Epithelial cell of proximal tubule (primary cell): Measurements from ENCODE around the gene SDK1. TPM values are rescaled to one million over a fixed set of nuclear protein-coding genes. Genes with fewer than 3 reads are reported as not detected.

ENCODE experiments used
- DNase-seq: peaks from one replicate; pipeline ENCODE4 v3.0.0-alpha.2; 2011; ENCODE audit warnings: low read depth
- H3K4me3 ChIP-seq: 2 replicates; pipeline ENCODE4 v1.5.1; 2011; ENCODE audit warnings: low read depth, mild to moderate bottlenecking, low read length
- total RNA-seq: library from RNA; depleted of rRNA; stranded (reverse); fragments of >200 nt; gene quantifications from 2 replicates; pipeline ENCODE4 v1.2.3, GENCODE V29; 2015
- TF ChIP-seq, protein P1 (sequence below): conservative IDR thresholded peaks from 2 replicates; pipeline ENCODE4 v1.5.1; 2012; ENCODE audit warnings: low read depth, mild to moderate bottlenecking, low read length

SDK1 gene
- total RNA-seq, 1 donor from 2014 or later = 0.75 TPM

DNA sequence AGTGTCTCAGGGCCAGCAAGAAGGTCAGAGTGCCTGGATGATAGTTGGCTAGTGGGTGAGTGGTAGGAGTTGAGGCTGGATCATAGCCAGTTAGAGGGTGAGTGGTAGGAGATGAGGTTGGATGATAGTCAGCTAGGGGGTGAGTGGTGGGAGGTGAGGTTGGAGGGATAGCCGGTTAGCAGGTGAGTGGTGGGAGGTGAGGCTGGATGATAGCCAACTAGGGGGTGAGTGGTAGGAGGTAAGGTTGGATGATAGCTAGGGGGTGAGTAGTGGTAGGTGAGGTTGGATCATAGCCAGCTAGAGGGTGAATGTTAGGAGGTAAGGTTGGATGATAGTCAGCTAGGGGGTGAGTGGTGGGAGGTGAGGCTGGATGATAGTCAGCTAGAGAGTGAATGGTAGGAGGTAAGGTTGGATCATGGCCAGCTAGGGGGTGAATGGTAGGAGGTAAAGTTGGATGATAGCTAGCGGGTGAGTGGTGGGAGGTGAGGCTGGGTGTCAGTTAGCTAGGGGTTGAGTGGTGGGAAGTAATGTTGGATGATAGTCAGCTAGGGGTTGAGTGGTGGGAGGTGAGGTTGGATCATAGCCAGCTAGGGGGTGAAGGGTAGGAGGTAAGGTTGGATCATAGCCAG, 226.6 kb downstream of the SDK1 start:
- TF ChIP-seq, protein P1, sequence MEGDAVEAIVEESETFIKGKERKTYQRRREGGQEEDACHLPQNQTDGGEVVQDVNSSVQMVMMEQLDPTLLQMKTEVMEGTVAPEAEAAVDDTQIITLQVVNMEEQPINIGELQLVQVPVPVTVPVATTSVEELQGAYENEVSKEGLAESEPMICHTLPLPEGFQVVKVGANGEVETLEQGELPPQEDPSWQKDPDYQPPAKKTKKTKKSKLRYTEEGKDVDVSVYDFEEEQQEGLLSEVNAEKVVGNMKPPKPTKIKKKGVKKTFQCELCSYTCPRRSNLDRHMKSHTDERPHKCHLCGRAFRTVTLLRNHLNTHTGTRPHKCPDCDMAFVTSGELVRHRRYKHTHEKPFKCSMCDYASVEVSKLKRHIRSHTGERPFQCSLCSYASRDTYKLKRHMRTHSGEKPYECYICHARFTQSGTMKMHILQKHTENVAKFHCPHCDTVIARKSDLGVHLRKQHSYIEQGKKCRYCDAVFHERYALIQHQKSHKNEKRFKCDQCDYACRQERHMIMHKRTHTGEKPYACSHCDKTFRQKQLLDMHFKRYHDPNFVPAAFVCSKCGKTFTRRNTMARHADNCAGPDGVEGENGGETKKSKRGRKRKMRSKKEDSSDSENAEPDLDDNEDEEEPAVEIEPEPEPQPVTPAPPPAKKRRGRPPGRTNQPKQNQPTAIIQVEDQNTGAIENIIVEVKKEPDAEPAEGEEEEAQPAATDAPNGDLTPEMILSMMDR = no peak
- DNase-seq = no peak
- no peak overlapping the region for H3K4me3 ChIP-seq

DNA sequence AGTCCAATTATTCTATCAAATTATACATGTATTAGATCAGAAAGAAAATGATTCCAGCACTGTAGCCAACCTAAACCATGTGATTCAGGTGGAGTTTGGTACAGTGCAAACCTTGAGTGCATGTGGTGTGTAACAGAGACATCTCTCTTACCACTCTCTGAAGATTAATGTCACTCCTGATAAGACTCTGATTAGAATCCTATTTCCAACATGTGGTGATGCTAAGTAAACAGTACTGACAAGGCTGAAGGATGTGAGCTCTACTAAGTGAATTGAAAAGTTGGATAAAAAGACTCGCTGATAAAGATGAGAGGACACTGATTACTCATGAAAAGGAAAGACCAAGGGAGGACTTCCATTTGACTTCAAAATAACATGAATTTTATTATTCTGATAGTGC, 232.0 kb downstream of the SDK1 start:
- no peak for DNase-seq
- no peak overlapping the region for H3K4me3 ChIP-seq
- TF ChIP-seq, protein P1 = no peak

DNA sequence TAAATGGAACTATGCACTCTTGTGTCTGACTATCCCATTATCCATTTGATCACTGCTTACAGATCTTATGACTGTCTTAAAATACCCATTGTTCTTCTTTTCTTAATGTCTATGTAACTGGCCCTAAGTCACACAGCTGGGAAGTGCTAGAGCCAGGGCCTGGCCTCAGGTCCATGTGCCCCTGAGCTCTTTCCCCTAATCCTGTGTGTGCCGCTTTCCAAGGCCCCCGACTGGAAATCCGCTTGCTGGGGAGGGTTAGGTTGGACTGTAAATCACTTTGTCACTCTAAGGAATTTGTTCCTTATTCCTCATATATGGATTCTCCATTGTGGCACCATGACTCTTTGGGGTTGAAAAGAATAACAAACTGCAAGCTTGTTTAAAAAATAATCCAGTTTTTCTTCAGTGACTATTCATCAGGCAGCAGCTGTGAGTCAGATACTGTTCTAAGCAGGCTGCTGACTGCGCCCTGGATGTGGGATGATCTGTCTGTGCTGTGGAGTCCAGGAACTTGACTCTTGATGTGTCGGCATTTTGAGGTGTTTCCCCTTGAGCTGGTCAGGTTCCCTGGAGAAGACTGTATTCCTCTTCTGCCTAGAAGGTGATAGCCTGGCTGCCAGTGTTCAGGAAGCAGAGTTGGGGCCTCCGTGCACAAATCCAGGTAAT, 236.3 kb downstream of the SDK1 start:
- TF ChIP-seq, protein P1 = no peak
- no peak for DNase-seq

DNA sequence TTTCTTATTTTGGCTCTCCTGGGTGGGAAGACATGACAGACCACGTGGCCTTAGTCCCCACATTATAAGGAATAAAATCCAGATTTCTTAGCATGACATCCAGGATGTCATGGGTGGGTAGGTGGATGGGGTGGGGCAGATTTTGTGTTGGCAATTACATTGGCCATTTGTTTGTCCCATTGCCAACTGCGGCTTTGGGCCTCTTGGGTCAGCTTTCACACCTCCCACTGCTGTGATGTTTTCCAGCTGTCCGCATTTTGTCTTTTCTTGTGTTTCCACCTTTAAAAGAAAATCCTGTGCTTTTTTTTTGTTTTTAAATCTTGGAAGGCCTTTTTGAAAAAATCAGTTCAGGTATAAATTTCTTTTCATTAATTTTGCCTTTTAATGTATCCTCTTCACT, 237.0 kb downstream of the SDK1 start:
- DNase-seq = no peak
- TF ChIP-seq, protein P1 = no peak
- no peak overlapping the region for H3K4me3 ChIP-seq

More for the DNA sequence above, 236.3 kb downstream of the SDK1 start:
- H3K4me3 ChIP-seq = no peak overlapping the region

DNA sequence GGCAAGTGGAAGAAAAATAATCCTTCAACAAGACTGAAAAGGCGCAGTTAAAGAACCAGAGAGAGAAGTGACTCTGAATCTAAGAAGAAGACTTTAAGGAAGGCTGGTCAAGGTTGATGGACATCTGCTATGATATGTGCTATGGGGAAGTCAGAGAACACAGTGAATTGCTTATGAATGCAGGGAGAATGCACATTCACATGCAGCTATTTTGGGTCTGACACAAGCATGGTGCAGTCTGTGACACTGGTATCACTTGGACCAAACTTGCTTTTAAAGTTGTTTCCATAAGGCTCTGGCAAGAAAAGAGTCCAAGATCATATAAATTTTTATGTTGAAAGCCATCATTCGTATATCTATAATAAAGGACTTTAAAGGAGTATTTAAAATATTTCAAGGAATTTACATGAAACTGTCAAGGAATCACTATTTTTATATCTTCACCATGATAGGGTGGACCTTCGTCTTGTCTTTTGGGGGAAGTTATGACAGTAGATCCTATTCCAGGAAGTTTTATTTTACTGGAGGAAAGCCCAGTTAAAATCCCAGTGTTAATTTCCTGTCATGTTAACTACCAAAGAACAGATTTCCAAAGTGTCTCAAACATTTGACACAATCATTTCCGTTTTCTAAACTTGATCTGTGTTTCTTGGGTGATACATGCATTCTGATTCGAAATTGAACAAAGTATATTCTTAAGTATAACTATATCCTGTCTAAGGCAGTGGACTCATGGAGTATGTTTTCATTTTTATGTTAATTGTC, 239.6 kb downstream of the SDK1 start:
- TF ChIP-seq, protein P1 = no peak
- DNase-seq = no peak
- no peak overlapping the region for H3K4me3 ChIP-seq

DNA sequence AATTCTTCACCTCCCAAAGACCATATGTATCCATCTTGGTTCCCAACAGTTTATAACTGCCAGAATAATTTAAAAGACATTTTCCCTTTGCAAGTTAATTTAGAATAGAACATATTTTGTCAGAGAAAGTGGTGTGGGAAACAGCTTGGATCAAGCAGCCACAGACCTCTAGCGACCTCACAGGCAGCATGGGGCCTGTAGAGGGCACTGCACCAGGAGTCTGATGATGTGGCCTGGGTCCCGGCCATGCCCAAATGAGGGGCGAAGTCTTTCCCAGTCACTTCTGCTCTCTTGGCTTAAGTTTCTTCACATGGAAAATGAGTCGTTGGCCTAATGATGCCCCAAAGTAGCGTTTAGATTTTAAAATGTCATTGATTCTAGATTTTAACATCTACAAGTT, 243.2 kb downstream of the SDK1 start:
- TF ChIP-seq, protein P1 = peak; percentile 8
- H3K4me3 ChIP-seq = no peak overlapping the region
- no peak for DNase-seq

DNA sequence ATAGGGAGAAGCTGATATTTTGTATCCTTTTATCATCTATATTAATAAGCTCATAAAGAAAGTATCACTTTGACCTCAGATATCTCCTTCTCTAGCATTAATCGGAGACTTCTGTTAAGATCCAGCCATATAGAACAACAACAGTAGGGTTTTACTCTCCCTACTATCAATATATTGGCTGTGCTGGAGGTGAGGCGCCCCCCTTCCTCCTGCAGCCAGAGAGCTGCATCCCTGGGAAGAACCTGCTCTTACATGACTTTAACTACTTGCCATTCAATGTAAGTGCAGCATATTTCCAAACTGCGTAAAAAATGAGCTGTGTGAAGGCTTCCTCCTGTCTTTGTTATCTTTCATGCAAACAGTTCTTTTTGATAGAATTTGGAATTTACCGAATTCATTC, 247.8 kb downstream of the SDK1 start:
- no peak overlapping the region for H3K4me3 ChIP-seq
- TF ChIP-seq, protein P1 = no peak
- DNase-seq = no peak
